HG02885 (cell line): ENCODE data around the gene RNF17.
A peak's percentile ranks its signal among the peaks of the same experiment; 100 is the strongest.

ENCODE experiments used
- ATAC-seq: cut with Tn5 transposase; IDR thresholded peaks from one replicate; pipeline ENCODE4 v1.9.1; 2021; ENCODE audit warnings: mild to moderate bottlenecking; ENCODE audit not compliant: unreplicated experiment, poor library complexity

The RNF17 gene

DNA sequence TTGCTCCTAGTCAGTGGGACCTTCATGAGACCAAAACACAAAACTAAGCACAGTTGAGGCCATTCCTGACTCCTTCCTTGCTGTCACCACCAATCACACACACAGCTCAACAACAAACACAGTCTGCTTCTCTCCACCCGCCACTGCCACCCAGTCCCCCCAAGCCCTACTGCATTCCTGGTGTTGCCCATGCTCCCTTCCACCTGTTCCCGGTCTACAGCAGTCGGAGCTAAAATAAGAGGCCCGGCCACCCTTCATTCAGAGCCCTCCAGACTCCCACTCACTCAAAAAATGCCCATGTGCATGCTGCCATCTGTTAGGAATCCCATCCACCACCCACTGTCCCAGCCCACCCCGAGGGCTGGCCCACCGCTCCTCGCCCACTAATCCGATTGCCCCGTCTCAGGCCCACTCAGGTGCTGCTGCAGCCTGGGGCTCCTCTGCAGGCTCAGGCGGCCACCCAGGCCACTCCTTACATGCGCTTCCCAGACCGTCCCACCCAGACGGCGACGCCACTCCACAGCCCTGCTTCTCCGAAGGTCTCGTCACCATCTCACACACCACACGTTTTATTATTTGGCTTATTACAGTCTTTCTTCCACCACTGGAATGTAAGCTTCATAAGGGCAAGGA lies 127.6 kb downstream of the RNF17 start:
- no peak for ATAC-seq

DNA sequence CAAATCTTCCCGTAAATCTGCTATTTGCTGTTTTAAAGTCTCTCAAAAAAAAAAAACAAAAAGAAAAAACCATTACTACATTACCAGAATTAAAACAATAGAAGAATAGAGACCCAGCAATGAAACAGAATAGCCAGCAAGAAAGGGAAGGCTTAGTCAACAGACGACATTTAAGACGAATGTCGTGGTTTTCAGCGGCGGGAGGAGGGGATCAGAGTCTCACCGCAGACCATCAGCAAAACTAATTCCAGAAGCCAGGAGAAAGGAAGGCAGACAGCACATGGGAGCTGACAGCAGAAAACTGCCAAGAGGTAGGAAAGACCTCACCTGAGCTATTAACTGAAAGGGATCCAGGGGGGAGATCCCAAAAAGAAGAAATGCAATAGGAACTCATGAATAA lies 128.9 kb downstream of the RNF17 start:
- no peak for ATAC-seq

DNA sequence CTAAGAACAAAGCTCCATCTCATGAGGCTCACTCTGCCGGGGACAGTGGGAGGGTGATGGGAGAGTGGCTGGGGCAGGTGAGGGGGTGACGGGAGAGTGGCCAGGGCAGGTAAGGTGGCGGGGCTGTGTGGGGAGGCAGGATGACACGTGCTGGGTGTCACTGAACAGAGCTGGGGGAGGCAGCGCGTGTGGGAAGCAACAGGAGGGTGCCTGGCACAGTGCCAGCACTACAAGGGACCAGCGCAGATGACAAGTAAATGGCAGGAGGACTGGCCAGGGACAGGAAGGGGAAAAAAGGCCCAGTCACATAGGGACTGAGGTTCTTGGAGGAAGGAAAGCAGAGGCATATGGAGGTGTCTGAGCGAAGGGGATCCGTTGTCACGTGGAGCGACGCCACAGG lies 129.9 kb downstream of the RNF17 start:
- no peak for ATAC-seq

DNA sequence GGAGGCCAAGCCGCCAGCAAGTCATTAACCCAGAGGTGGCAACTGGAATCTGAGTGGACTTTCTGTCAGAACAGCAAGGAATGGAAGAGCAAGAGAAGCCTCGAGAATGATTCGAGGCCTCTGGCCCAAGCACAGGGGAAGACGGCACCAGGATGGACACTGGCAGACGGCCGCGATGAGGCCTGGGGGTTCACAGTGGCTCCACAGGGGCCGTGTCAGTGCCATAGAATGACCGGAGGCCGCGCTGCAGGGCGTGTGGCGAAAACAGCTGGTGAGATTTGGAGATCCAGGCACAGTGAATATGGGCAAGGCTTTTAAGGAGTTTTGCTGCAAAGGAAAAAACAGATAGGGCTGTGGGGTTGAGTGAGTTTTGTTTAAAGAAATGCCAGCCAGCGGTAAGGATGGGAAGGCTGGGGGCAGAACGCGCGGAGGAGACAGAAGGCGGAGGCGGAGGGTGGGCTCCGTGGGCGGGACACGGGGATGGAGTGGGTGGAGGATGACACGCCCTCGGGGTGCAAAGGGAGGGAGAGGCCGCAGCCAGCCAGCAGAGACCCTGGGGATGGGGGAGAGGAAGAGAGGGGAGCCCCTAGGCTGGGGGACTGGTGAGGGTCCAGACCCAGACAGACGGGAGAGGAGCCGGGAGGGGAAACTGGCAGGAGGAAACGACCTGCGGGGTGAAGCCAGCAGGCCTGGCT lies 130.5 kb downstream of the RNF17 start:
- no peak for ATAC-seq

DNA sequence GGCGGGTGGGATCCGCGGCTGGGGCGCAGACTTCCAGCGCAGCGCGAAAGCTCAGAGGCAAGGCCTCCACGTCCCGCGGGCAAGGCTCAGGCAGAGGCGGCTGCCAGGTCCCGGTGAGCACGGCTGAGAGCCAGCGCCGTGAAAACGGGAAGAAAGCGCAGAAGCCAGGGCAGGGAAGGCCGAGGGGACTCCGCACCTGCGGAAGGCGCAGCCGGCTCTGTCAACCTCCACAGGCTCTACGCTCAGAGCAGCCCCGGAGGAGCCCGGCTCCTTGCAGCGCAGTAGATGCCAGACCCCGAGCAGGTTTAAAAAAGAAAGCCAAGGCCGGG lies 131.0 kb downstream of the RNF17 start:
- no peak for ATAC-seq

DNA sequence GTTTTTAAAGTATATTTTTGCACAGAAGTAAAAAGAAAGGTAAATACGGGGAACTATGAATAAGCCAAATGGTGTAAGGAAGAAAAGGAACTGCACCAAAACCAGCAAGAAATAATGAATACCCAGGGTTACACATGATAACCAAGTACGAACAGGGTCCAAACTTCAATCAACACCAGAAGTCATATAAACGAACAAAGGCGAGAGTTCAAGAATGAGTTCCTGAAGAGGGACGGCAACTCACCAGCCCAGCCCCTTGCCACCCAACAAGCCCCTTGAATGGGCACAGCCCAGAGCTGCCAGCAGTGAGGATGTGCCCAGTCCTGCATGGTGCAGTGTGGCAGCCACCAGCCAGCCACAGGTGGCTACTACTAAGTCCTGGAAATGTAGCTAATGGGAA lies 132.1 kb downstream of the RNF17 start:
- no peak for ATAC-seq

DNA sequence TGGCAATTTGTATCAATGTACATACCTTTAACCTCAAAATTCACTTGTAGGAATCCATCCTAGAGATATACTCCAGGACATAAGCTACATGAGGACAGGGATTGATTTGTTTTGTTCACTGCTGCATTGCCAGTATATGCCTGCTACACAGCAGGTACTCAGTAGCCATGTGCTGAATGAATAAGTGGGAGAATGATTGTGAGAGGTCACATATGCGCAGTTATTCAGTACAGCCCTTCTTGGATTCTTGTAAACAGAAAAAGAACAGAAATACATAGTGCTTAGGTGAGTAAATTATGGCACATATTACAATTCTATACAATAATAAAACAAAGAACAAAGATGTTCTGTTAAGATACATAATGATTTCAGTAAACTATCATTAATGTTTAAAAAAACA lies 133.3 kb downstream of the RNF17 start:
- no peak for ATAC-seq

DNA sequence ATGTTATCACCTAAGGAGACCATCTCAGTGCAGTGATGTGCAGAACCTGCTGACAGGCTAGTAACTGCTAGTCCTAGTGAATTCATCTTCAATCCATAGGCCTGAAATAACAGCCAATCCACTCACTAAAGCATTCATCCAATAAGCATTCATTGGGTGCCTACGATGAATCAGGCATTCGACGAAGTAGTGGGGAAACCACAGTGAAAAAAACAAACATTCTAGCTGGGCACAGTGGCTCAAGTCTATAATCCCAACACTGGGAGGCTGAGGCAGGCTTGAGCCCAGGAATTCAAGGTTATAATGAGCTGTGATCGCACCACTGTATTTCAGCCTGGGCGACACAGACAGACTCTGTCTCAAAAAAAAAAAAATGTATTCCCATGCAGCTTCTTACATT lies 135.6 kb downstream of the RNF17 start:
- no peak for ATAC-seq

DNA sequence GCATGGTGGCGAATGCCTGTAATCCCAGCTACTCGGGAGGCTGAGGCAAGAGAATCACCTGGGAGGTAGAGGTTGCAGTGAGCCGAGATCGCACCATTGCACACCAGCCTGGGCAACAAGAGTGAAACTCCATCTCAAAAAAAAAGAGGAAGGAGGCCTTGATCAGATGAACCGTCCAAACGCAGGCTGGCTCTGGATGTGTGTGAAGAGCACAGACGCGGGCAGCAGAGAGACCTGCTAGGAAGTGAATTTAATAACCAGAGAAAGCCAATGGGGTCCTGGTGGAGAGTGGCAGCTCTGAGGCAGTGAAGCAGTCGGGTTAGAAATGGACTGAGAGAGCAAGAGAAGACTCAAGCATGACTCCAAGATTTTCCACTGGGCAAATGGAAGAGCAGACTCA lies 136.5 kb downstream of the RNF17 start:
- ATAC-seq: peak; percentile 80

DNA sequence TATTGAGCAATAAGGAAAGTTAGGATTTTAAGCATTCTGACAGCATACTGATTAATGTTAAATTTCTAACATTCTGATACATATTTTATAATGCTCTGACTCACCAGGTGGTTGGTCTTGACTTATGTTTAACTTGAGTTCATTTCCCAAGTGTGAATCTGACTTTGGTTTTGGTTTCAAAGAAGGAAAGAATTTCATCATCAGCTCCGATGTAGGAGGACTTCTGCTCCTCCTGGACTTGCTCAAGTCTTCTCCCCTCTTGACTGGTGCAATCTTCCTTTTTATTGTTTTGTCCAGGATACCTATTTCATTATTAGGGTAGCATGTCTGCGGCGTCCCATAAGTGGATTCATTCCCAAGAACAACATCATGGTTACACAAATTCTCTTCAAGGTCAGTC lies 141.3 kb downstream of the RNF17 start:
- no peak for ATAC-seq

DNA sequence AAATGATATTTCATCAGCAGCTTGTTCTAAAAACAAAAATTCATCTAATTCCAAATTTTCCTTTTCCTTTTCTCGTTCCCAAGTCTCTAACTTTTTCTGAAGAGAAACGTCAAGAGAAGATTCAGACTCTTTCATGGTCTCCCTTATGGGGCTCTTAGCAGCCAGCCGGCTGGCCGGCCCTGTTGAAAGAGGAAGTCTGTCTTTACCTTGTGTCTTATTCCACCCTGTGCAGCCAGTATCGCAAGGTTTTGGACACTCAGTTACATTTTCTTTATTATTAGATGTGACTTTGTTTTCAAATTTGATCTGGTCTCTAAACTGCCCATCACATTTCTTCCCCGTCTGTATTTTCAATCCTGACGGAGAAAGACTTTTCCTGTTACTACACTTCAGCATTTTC lies 142.3 kb downstream of the RNF17 start:
- ATAC-seq: no peak

DNA sequence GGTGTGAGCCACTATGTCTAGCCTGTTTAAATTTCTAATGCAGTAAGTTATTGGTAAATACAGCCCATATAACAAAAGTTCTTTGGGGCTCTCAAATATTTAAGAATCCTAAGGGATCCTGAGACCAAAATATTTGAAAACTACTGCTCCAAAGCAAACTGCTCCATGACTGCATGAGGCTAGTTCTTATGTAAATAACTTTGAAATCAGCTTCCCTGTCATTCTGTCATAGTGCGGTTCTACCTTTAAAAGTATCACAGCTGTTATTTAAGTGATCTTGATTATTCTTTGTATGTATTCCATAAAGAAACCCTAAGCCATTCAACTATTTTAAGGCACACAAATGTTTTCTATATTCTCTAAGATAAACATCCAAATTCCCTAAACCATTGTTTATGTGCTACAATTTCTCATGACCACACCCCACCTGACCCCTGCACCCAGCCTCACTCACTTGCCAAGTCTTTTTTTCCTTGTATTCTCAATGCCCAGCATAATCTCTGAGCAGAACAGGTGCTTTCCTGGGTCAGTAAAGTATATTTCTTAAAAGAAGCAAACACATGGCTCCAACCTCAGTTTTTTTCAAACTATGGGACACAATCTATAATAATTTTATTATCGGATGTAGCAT lies 146.6 kb downstream of the RNF17 start:
- no peak for ATAC-seq

DNA sequence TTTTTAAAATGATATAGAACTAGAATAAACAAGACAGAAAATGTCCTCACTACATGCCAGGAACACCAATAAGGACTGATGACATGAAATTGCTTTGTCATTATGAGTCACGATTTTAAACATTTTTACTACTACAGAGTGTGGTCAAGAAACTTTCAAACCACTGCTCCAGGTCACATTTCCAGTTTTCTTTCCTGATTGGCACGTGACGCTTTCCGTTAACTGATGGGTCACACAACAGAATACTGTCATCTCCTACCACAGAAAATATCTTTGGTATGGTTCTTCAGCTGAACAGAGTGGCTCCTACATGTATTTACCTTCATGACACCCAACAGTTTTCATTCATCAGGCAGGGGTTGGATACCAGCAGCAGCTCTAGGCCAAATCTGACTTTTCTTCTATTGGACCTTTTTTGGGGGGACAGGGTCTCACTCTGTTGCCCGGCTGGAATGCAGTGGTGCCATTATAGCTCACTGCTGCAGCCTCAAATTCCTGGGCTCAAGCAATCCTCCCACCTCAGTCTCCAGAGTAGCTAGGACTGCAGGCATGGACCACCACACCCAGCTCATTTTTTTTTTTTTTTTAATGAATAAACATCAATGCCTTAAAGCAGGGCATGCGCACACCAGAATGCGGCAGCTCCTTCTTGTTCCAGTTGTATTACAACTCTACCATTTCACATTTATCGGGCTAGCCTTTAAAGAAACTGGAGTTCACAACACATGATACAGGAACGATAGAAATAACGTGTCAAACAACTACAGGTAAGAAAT lies 147.4 kb downstream of the RNF17 start:
- ATAC-seq: no peak

DNA sequence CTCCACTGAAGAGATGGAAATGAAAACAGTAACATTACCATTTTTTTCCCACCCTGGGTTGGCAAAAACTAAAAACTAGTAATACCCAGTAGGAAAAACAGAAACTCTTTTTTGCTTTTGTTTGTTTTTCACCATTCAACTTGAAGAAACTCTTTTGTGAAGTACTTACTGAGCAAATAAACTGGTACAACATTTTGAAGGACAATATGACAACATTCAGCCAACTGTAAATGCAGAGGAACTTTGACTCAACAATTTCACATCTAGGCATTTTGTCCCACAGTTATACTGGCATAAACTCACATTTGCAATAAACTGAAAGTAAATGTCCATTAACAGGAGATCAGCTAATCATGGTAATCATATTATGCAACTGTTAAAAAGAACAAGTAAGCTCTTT lies 152.5 kb downstream of the RNF17 start:
- no peak for ATAC-seq

DNA sequence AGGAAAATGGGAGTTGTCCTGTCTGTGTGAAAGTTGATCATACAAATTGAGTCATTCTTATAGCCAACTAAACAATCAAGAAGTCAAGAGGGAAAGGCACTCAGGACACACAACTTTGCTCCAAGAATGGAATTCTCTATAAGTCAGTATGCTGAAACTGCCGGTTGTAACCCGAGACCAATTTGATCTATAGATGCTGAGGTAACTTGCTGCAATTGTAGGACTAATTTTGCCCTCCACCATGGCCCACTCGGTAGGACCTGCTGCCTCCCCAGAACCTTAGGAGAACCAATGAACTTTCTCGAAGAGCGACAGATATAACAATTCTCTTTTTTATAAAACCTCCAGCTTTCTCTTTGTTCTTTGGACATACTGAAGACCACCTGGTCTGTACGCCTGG lies 157.0 kb downstream of the RNF17 start:
- ATAC-seq: no peak

DNA sequence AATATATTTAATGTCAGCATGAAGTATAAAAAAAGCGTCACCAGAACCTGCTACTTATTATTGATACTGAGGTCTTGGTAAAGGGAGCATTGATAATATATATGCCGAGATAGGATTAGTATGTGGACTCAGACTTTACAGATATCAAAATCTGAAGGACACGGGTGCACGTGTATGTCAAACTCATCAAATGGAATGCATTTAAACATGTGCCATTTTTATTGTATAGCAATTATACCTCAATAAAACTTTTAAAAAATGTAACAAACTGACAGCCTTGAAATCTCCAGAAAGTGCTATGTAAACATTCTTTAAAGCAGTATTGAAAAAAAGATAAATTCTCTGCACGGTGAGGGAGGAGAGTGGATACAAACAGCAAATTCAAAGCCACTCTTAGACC lies 157.9 kb downstream of the RNF17 start:
- no peak for ATAC-seq

DNA sequence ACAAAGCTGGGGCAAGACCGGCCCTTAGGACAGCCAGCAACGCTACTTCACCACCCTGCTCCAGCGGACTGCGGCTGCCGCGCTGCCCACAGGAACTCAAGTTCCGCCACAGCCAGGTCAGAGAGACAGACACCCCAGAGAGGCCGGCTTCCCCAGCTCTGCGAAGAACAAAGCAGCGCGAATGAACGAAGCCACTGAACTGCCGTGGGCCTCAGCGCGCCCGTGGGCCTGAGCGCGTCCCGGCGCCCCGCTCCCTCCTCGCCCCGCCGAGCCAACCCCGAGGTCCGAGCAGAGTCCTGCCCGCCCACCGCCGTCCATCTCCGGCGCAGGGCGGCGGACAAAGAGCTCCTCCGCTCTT lies 158.4 kb downstream of the RNF17 start:
- ATAC-seq: peak; percentile 35

DNA sequence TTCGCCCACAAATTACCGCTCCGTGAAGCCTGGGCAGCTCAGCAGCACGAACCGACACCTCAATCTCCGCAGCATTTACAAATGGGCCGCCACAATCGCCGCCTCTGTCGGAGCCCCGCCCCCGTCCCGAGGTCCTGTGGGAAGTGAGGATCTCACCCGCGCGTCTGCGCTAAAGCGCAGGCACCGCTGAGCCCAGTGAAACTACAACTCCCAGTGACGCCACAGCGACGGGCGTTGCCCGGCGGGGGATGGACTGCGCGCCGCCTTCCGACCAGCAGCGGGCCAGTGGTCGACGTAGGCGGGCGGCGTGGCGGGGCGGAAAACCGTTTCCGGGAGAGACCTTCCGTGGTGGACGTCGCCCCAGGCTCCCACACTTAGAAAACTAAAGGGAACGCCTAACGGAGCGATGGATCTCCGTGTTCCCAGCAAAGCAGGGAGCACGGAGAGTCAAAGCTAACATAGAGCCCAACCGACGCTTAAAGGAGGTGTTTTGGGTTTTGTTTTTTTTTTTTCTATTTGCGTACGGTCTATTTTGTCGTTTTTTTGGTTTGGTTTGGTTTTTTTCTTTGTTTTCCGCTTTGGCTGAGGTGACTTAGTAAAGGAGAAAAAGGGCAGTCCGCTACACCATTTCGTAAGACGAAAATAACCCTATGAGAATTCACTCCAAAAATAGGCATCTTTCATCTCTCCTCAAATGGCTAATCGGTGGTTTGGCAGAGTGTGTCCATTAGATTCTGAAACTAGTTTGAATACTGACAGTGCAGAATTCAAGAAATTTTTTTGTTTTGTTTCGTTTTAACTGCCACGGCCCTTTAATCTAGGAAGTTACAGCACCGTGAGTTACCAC lies 159.0 kb downstream of the RNF17 start:
- peak; percentile 92 for ATAC-seq

DNA sequence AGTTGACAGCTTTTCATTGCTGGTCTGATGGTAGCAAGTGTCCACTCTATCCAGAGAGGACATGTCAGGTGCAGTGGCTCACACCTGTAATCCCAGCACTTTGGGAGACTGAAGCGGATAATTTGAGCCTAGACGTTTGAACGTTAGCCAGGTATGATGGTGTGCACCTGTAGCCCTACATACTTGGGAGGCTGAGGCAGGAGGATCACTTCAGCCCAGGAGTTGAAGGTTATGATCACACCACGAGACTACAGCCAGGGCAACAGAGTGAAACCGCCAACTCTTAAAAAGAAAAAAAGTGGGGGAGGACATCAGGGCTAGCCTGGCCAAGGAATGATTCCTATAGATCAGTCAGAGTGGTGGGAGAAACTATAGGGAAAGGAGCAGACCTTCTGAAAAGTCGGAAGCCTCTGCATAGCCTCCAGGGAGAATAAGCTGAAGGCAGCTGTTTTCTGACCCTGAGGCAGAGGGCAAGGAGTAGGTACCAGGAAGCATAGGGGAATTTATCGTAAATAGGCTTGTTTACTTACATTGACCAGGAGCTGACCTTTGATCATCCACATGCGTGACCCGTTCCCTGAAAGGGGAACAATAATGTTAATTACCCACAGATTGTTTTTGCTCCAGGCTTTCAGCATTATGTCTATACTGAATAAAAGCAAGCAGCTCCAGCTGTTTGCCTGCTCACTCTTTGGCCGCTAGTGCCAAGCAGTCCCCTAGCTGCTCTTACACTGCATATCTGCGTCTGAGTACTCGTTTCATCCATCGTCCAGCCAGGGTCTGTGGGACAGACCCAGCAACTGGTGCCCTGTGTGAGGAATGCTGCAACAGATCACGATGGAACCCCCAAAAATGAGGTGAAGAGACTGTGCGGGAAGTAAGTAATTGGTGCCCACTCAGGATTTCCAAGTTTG lies 161.6 kb downstream of the RNF17 start:
- no peak for ATAC-seq
